Measurements from ENCODE around the gene ME1. TPM values are rescaled to one million over a fixed set of nuclear protein-coding genes. Genes with fewer than 3 reads are reported as not detected.

Gene ME1
- total RNA-seq, 4 donors from 2014 or later, result 20.4 to 58.6 (median 27.2) TPM

DNA sequence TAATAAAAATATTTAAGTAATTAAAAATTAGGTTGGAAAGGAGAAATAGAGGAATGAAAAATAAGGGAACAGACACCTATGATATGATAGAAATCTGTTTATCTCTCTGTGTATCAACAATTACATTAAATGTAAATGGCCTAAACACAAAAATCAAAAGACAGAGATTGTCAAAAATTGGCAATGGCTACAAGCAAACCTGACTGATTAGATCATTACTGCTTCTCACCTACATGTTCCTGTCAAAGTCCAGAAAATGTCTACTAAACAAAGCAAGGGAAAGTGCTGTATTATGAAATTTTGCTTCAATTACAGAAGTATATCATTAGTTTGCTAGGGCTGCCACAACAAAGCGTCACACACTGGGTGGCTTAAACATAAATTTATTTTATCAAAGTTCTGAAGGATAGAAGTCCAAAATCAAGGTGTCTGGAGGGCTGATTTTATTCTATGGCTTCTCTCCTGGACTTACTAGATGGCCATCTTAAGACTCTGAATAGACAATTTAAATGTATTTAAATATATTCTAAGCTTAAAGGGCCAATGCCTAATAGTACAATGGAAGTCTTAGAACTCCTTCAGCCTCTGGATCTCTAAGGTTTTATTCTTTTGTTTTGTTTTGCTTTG, 6.3 kb downstream of the ME1 start:
- WGBS, 2 donors, result 95 to 96% methylated on average over 1 of the region's 1 CpG
- no peak overlapping the region for H3K4me3 ChIP-seq
- H3K9me3 ChIP-seq, result peaks cover 0 to 10% (median 0%) of the 10 kb centered on the region in 3 donors
- DNase-seq, result no peak
- no peaks in the 10 kb centered on the region for H3K27me3 ChIP-seq
- peaks cover 0 to 4% (median 0%) of the 10 kb centered on the region in 3 donors for H3K4me1 ChIP-seq
- intact Hi-C loops (cut with DNase I), result no loop called here
- no peak overlapping the region for H3K27ac ChIP-seq
- peaks cover 0 to 28% (median 0%) of the 10 kb centered on the region in 3 donors for H3K36me3 ChIP-seq
- TF ChIP-seq, protein P1, sequence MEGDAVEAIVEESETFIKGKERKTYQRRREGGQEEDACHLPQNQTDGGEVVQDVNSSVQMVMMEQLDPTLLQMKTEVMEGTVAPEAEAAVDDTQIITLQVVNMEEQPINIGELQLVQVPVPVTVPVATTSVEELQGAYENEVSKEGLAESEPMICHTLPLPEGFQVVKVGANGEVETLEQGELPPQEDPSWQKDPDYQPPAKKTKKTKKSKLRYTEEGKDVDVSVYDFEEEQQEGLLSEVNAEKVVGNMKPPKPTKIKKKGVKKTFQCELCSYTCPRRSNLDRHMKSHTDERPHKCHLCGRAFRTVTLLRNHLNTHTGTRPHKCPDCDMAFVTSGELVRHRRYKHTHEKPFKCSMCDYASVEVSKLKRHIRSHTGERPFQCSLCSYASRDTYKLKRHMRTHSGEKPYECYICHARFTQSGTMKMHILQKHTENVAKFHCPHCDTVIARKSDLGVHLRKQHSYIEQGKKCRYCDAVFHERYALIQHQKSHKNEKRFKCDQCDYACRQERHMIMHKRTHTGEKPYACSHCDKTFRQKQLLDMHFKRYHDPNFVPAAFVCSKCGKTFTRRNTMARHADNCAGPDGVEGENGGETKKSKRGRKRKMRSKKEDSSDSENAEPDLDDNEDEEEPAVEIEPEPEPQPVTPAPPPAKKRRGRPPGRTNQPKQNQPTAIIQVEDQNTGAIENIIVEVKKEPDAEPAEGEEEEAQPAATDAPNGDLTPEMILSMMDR (IDR thresholded peaks at IDR 0.05), result no peak
- TF ChIP-seq POLR2A (IDR thresholded peaks at IDR 0.05), result no peak

DNA sequence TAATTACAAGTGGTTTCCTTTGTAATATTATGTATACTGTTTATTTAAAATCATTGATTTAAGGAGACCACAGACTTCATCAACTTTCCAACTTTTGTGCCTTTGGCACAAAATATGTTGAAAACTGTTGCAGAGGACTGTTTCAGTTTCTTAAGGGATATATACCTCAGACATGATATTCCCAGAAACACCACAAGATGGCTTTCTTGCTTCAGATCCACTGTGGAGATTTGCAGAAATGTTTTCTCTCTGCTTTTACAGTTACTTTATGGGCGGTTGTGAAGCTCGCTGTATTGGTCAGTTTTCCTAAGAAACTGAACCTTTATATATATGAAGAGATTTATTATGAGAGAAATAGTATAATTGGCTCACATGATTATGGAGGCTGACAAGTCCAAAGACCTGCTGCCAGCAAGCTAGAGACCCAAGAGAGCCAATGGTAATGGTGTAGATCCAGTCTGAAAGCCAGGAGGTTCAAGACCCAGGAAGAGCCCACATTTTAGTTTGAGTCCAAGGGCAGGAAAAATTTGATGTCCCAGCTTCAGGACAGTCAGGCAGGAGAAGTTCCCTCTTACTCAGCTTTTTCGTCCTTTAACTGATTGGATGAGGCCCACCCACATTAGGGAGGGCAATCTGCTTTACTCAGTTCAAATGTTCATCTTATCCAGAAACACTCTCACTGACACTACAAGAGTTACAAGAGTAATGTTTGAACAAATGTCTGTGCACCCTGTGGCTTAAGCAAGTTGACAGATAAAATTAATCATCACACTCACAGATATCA, 12.8 kb downstream of the ME1 start:
- no peaks in the 10 kb centered on the region for H3K27me3 ChIP-seq
- intact Hi-C loops (cut with DNase I), result loop anchor here (5.0 kb wide), 1 partner anchor 94 kb away; the partner anchor contains the start of gene PRSS35
- no peak for TF ChIP-seq POLR2A (IDR thresholded peaks at IDR 0.05)
- TF ChIP-seq, protein P1 (IDR thresholded peaks at IDR 0.05), result peak; percentile 19 to 69 (median 50)
- peaks cover 0 to 8% (median 0%) of the 10 kb centered on the region in 3 donors for H3K4me1 ChIP-seq
- H3K9me3 ChIP-seq, result no peaks in the 10 kb centered on the region
- no peak for DNase-seq
- no peak overlapping the region for H3K4me3 ChIP-seq
- no peak overlapping the region for H3K27ac ChIP-seq
- peaks cover 0 to 6% (median 0%) of the 10 kb centered on the region in 3 donors for H3K36me3 ChIP-seq
- 50 to 62% methylated on average over 3 of the region's 3 CpGs for WGBS, 2 donors

DNA sequence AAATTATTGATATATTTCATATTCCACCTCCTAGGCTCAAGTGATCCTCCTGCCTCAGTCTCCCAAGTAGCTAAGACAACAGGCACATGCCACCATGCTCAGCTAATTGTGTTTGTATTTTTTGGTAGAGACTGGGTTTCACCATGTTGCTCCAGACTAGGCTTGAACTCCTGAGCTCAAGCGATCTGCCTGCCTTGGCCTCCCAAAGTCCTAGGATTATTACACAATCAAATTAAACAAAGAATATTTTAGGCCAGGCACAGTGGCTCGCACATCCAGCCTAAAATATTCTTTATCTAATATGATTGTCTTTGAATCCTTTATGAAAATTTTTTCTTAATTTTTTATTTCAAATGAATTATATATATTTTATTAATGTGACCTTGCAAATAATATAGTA, 17.8 kb downstream of the ME1 start:
- Histone ChIP-seq H3K27me3 (no peaks in the 10 kb centered on the region), H3K36me3 (no peaks in the 10 kb centered on the region), H3K4me3 (no peak overlapping the region), H3K4me1 (peaks cover 0 to under 1% (median 0%) of the 10 kb centered on the region in 3 donors), H3K27ac (no peak overlapping the region), H3K9me3 (no peaks in the 10 kb centered on the region)
- TF ChIP-seq, protein P1 (IDR thresholded peaks at IDR 0.05), result no peak
- no peak for TF ChIP-seq POLR2A (IDR thresholded peaks at IDR 0.05)
- no peak for DNase-seq
- intact Hi-C loops (cut with DNase I), result no loop called here
- 79 to 90% methylated on average over 2 of the region's 2 CpGs for WGBS, 2 donors

DNA sequence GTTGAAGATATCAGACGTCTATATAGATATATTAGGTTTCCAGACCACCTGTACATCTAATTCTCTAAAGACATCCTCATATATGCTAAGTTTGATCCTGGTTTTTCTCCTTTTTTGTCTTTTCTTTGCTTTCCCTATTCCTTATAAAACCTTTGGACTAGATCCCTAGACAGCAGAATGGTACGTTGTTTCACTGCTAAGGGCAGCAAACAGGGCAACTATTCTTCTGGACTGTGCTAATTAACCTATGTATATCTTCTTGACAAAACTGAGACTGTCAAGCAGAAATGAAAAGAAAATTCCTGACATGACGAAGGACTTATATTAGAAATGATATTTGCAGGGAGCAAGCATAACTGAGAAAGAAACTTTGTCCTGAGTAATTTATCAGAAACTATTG, 19.1 kb downstream of the ME1 start:
- H3K36me3 ChIP-seq, result peaks cover 0 to under 1% (median 0%) of the 10 kb centered on the region in 3 donors
- H3K9me3 ChIP-seq, result no peaks in the 10 kb centered on the region
- intact Hi-C loops (cut with DNase I), result no loop called here
- no peak for DNase-seq
- H3K27me3 ChIP-seq, result no peaks in the 10 kb centered on the region
- no peak overlapping the region for H3K4me3 ChIP-seq
- 75 to 79% methylated on average over 3 of the region's 3 CpGs for WGBS, 2 donors
- TF ChIP-seq, protein P1 (IDR thresholded peaks at IDR 0.05), result no peak
- no peak for TF ChIP-seq POLR2A (IDR thresholded peaks at IDR 0.05)
- H3K27ac ChIP-seq, result no peak overlapping the region
- H3K4me1 ChIP-seq, result no peaks in the 10 kb centered on the region

DNA sequence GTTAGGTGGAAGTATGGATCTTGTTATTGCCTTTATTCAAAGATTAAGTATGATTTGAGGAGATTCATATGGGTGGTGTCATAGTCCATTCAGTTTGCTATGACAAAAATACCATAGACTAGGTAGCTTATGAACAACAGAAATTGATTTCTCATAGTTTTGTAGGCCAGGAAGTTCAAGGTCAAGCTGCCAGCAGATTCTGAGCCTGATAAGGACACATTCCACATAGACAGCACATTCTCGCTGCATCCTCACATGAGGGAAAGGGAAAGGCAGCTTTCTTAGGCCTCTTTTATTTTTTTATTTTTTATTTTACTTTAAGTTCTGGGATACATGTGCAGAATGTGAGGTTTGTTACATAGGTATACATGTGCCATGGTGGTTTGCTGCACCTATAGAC, 27.7 kb downstream of the ME1 start:
- Histone ChIP-seq H3K27ac (no peak overlapping the region), H3K27me3 (no peaks in the 10 kb centered on the region), H3K9me3 (no peaks in the 10 kb centered on the region), H3K36me3 (peaks cover 0 to 10% (median 0%) of the 10 kb centered on the region in 3 donors), H3K4me3 (no peak overlapping the region), H3K4me1 (no peaks in the 10 kb centered on the region)
- WGBS, 2 donors, result 88 to 94% methylated on average over 1 of the region's 1 CpG
- intact Hi-C loops (cut with DNase I), result no loop called here
- no peak for DNase-seq
- no peak for TF ChIP-seq POLR2A (IDR thresholded peaks at IDR 0.05)
- TF ChIP-seq, protein P1 (IDR thresholded peaks at IDR 0.05), result no peak

Data from esophagus squamous epithelium (tissue), 5 donors.